Colonic mucosa (tissue), 4 donors: ENCODE data around the gene OR3A1. TPM values are rescaled to one million over a fixed set of nuclear protein-coding genes. Genes with fewer than 3 reads are reported as not detected.
"Not testable (repeated sequence)": the region's sequence is repeated elsewhere in the genome, so short reads cannot be mapped to it uniquely, and the experiment has no call there.

Source experiments
- DNase-seq: peaks from one replicate; pipeline ENCODE4 v3.0.0-alpha.2; 2020
- H3K27ac ChIP-seq: fragments of 200-600 bp; one replicate; pipeline ENCODE4 v1.8.0; 2021
- H3K27me3 ChIP-seq: fragments of 200-600 bp; one replicate; pipeline ENCODE4 v1.8.0; 2021
- H3K36me3 ChIP-seq: fragments of 200-600 bp; one replicate; pipeline ENCODE4 v1.8.0; 2021
- H3K4me1 ChIP-seq: fragments of 200-600 bp; one replicate; pipeline ENCODE4 v1.8.0; 2021; ENCODE audit warnings: mild to moderate bottlenecking
- H3K4me3 ChIP-seq: fragments of 200-600 bp; one replicate; pipeline ENCODE4 v1.8.0; 2021
- H3K9ac ChIP-seq, 2 donors: one replicate each; pipeline ENCODE4 v1.7.0; 2013; ENCODE audit warnings: control low read depth in 2 of 2, low read depth in 2 of 2, low read length in 2 of 2
- H3K9me3 ChIP-seq: fragments of 200-600 bp; one replicate; pipeline ENCODE4 v1.8.0; 2021
- intact Hi-C: fragments of 100-400 bp; cut with DNase I; formaldehyde crosslinking; loops from one replicate; pipeline ENCODE4 v1.14.1; 2022
- total RNA-seq, 2 donors: library from RNA; stranded (reverse); fragmentation: NEBNext Ultra II Directional in 1 of 2; extraction: Animal tissue kit (Norgen Biotek cat#: 25700) in 1 of 2; gene quantifications; one replicate each; pipeline ENCODE4 v1.2.1, GENCODE V29; 2021
- TF ChIP-seq, protein P1 (sequence below): fragments of 200-600 bp; IDR thresholded peaks from one replicate; pipeline ENCODE4 v1.8.0; 2022; ENCODE audit warnings: antibody characterized with exemption, mild to moderate bottlenecking
- donor health status: healthy.
- donor health status: DM: no; HTN: no; CAD: no.
- donor health status: DM: no; HTN: no; CAD: no.

The OR3A1 gene
- total RNA-seq, 2 donors from 2014 or later: not detected

DNA sequence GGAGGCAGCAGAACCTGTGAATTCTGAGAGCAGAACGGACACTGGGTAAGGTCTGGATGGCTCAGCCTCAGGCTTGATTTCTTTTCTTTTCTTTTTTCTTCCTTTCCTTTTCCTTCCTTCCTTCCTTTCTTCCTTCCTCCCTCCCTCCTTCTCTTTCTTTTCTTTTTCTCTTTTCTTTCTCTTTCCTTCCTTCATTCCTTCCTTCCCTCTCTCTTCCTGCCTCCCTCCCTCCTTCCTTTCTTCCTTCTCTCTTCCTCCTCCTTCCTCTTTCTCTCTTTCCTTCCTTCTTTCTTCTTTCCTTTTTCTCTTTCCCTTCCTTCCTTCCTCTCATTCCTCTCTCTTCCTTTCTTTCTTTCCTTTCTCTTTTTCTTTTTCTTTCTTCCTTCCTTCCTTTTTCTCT is 38.0 kb downstream of the OR3A1 start:
- Histone ChIP-seq H3K27ac (no peak overlapping the region), H3K27me3 (no peaks in the 10 kb centered on the region), H3K4me1 (no peaks in the 10 kb centered on the region), H3K36me3 (no peaks in the 10 kb centered on the region), H3K4me3 (no peak overlapping the region), H3K9ac (no peak overlapping the region), H3K9me3 (no peaks in the 10 kb centered on the region)
- TF ChIP-seq, protein P1, sequence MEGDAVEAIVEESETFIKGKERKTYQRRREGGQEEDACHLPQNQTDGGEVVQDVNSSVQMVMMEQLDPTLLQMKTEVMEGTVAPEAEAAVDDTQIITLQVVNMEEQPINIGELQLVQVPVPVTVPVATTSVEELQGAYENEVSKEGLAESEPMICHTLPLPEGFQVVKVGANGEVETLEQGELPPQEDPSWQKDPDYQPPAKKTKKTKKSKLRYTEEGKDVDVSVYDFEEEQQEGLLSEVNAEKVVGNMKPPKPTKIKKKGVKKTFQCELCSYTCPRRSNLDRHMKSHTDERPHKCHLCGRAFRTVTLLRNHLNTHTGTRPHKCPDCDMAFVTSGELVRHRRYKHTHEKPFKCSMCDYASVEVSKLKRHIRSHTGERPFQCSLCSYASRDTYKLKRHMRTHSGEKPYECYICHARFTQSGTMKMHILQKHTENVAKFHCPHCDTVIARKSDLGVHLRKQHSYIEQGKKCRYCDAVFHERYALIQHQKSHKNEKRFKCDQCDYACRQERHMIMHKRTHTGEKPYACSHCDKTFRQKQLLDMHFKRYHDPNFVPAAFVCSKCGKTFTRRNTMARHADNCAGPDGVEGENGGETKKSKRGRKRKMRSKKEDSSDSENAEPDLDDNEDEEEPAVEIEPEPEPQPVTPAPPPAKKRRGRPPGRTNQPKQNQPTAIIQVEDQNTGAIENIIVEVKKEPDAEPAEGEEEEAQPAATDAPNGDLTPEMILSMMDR: no peak
- no peak for DNase-seq
- intact Hi-C loops: no loop called here

DNA sequence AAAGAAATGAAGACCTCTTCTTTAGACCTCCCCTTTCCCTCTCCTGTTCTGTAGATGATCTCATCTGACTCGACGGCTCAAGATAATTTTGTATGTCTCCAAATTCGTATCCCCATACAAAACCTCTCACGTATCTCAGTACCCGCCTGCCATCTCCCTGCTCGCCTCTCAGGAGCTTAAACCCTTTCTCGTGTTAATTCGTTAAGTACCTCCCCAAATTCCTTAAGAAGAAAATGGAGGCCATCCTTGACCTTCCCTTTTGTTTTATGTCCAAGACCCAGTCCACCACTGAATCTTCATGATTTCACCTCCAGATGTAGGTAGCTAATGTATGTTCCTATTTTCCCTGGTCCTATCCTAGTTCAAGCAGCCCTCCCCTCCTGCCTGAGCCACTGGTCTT is 41.6 kb downstream of the OR3A1 start:
- intact Hi-C loops: no loop called here
- Histone ChIP-seq H3K27me3 (no peaks in the 10 kb centered on the region), H3K27ac (no peak overlapping the region), H3K9me3 (no peaks in the 10 kb centered on the region), H3K9ac (no peak overlapping the region), H3K36me3 (no peaks in the 10 kb centered on the region), H3K4me1 (no peaks in the 10 kb centered on the region), H3K4me3 (no peak overlapping the region)
- TF ChIP-seq, protein P1: no peak
- no peak for DNase-seq

DNA sequence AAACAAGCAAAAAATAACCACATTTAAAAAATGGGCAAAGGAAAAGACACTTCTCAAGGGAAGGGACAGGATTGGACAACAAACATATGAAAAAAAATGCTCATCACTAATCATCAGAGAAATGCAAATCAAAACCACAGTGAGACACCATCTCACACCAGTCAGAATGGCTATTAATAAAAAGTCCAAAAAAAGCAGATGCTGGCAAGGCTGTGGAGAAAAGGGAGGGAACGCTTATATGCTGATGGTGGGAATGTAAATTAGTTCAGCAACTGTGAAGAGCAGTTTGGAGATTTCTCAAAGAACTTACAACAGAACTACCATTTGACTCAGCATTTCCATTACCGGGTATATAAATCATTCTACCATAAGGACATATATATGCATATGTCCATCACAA is 49.1 kb downstream of the OR3A1 start:
- H3K27me3 ChIP-seq, H3K4me1 ChIP-seq, H3K4me3 ChIP-seq, H3K9ac ChIP-seq, H3K27ac ChIP-seq, H3K36me3 ChIP-seq, DNase-seq, intact Hi-C loops, H3K9me3 ChIP-seq: not testable (repeated sequence)

DNA sequence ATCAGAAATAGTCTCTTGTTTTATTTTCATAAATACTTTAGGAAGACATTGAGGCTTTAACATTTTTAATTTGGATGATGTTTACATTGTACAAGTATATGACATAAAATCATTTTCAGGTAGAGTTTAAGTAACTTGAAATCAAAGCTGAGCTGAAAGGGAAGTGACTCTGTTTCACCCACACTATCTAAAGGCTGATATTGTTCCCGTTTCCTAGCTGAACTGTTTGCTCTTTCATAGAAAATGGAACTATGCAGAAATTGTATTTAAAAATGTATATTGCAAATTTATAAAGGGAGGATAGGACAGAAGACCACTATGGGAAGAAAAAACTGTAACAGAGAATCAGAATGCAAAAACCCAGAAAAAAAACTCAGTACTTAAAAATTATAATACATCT is 53.3 kb downstream of the OR3A1 start:
- H3K36me3 ChIP-seq, H3K9ac ChIP-seq, H3K4me1 ChIP-seq, DNase-seq, intact Hi-C loops, H3K9me3 ChIP-seq, H3K27ac ChIP-seq, H3K27me3 ChIP-seq, H3K4me3 ChIP-seq: not testable (repeated sequence)

DNA sequence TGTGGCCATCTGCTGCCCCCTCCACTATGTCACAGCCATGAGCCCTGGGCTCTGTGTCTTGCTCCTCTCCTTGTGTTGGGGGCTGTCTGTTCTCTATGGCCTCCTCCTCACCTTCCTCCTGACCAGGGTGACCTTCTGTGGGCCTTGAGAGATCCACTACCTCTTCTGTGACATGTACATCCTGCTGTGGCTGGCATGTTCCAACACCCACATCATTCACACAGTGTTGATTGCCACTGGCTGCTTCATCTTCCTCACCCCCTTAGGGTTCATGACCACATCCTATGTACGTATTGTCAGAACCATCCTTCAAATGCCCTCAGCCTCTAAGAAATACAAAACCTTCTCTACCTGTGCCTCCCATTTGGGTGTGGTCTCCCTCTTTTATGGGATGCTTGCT is 57.1 kb downstream of the OR3A1 start:
- H3K4me3 ChIP-seq, H3K9me3 ChIP-seq, H3K9ac ChIP-seq, DNase-seq, intact Hi-C loops, H3K36me3 ChIP-seq, H3K27ac ChIP-seq, H3K27me3 ChIP-seq, H3K4me1 ChIP-seq: not testable (repeated sequence)

Other genes starting within 250 kb of the OR3A1 start
- not detected for gene OR1D5, start 234.8 kb downstream of the OR3A1 start, total RNA-seq
- not detected for gene OR1D2, start 193.9 kb downstream of the OR3A1 start, total RNA-seq
- gene OR1G1, start 170.8 kb downstream of the OR3A1 start, total RNA-seq: not detected
- not detected for gene OR1A2, start 100.8 kb downstream of the OR3A1 start, total RNA-seq
- gene OR1A1, start 90.7 kb downstream of the OR3A1 start, total RNA-seq: not detected
- gene OR3A2, start 87.9 kb upstream of the OR3A1 start, total RNA-seq: not detected
- gene OR1E1, start 100.0 kb upstream of the OR3A1 start, total RNA-seq: not detected
- not detected for gene OR3A3, start 113.0 kb upstream of the OR3A1 start, total RNA-seq
- gene OR1E2, start 135.5 kb upstream of the OR3A1 start, total RNA-seq: not detected
- not detected for gene SPATA22, start 173.5 kb upstream of the OR3A1 start, total RNA-seq
- 1 to 10 TPM in 1 of 2 donors, under 1 TPM in 1; 0.59 to 2.0 TPM for gene ASPA, start 177.6 kb upstream of the OR3A1 start, total RNA-seq